GM15510 (cell line): Measurements from ENCODE around the gene GNB1L.

ENCODE experiments used
- POLR2A ChIP-seq: IDR thresholded peaks from 3 replicates; pipeline ENCODE4 v1.6.1; 2011; ENCODE audit warnings: borderline replicate concordance; ENCODE audit not compliant: insufficient read length; ENCODE audit errors: extremely low read depth

GNB1L gene

DNA sequence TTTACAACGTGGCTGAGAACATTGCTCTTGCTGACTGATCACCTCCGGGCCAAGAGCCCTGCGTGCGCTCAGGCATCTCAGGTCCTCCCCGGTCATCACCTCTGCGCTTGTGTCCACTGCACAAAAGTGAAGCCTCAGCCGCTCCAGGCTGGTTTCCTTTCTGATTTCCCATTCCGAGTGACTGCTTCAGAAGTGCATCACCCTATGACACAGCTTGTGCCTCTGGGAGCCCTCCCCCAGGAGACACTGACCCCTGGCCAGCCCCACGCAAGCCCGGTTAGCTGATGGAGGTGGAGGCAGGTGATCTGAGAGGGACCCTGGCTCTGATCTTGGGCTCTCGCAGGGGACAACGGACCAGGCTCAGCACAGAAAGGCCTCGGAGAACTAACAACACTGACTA lies 38.3 kb upstream of the GNB1L start:
- no peak for TF ChIP-seq POLR2A

DNA sequence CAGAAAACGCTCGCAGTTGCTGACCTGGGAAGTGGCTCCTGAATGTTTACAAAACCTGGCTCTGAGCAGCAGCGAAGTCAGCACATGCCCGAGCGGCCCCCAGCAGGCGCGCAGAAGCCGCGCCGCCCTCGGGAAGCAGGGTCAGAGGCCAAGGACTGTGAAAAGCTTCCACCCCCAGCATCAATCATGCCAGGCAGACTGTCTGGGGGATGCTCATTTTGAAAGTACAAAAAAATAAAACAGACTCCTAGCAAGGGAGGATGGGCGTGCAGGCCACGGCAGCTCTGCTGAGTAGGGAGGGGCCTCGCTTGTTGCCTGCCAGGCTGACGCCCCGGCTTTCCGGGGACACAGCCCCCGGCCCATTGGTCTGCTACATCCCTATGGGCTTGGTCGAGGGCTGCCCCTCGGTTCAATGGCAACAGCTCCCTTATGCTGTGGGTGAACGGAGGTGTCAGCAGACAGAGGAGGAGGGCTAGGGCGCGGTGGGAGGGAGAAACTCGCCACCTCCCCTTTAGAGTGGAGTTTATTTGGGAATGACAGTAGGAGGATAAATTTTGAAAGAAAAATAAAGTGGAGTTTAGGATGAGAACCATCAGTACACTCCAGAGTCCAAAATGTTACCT lies 37.7 kb upstream of the GNB1L start:
- no peak for TF ChIP-seq POLR2A

DNA sequence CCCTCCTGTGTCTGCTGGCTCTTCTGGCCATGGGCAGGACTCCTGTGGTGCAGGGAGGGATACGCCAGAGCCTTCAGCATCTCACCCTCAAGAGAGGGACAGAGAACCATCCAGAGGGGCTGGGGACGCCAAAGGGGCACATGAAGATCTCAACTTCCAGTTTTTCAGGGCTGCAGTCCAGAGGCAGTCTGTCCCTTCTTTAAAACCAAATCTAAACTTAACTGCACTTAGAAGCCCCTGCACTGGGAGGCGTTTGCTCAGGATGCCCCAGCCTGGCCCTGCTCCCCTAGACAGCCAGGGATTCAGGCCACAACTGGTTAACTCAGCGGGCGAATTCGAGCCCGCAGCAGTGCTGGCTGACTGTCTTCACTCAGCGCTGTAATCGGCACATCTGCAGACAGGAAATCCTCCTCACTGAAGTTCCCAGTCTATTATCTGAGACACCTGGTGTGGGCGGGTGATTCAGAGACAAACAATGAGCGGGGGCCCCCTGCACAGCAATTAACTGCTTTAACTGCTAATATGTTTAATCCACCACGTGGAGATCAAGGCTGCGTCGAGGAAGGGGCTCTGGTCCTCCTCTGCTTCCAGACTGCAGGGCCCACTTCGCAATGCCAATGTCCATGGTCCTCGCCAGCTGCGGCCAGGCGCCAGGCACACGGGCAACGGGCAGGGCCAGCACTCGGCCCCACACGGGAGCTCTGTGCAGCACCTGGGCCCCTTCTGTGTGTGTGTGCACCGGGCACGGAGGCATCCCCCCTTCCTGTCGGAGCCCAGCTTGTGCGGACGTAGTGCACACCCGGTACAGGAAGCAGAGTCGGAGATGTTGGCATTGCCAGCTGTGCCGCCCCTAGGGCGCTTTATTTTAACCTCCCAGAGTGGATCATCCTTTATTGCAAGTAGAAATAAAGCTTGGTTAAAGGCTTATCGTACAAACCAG lies 36.9 kb upstream of the GNB1L start:
- TF ChIP-seq POLR2A, result no peak

DNA sequence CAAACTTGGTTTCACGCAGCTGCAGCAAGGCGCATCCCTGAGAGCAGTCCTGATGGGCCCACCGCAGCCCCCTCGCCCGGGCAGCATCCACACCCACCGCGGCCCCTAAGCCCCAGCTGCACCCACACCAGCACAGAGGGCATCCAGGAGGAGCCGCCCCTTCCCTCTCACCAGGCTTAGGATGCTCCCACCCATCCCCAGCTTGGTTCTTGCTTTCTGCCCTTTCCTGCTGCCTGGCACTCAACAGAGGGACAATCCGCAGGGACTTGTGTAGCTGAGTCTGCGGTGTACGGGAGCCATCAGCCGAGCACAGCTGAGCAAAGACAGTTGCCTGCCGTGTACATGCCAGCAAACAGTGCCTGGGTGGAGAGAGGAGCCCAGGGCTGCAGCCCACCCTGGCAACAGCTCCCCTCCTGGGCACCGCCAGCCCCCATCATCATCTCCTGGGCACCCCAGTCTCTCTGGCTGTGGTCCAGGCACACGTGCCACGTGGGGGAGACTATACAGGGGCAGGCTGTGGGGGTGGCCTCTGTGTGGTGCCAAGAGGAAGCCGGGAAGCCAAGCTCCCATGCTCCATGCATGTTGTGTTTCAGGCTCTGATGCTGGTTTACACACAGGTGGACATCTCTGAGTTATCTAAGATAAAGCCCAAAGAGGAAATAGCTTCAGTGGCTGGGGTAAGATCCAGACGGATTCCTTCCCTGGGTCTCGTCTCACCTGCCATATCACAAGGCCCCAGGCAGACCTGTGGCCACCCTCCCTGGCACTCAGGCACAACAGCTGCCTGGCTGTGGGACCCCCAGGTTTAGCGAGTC lies 36.0 kb upstream of the GNB1L start:
- TF ChIP-seq POLR2A, result no peak

DNA sequence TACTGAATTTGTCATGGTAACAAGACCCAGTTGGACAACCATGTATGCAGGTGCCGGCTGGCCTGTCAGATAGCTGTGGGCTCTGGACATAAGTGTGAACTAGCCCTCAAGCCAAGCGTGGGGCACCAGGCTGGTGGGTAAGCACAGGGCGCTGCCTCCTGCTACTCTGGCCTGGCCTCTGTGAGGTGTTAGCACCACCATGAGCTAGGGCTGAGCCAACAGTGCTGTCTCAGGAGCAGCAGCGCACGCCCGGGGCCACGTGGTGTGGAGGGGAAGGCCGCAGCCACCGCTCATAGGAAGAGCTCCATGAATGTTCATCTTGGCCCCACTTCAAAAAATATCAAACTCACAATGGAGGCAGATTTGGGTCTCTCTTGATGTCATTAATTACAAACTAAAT lies 35.3 kb upstream of the GNB1L start:
- TF ChIP-seq POLR2A, result no peak

DNA sequence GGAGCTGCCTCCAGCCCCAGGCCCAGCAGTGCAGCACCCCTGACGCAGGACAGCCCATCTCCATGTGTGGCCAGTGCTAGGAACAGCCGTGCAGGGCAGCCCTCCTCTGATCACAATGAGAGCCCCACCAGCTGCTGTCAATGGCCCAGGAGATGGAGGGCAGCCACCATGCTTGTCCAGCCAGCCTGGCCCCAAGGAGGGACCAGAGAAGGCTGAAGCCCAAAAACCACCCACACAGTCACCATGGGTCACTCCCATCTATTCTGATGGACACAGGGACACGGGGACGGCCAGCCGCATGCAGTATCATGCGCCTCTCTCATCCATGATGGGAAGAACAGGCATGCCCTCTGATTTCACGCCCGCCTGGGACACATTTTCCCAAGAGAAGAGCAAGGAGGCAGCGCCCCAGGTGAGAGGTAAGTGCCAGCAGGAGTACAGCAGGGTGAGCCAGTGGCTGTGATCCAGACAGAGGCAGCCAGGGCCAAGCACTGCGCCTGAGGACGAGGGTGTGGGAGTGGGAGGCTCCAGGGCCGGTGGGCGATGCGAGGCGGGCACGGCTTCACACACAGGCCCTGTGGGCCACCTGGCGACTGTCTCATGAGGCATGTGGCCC lies 33.6 kb upstream of the GNB1L start:
- TF ChIP-seq POLR2A, result no peak

DNA sequence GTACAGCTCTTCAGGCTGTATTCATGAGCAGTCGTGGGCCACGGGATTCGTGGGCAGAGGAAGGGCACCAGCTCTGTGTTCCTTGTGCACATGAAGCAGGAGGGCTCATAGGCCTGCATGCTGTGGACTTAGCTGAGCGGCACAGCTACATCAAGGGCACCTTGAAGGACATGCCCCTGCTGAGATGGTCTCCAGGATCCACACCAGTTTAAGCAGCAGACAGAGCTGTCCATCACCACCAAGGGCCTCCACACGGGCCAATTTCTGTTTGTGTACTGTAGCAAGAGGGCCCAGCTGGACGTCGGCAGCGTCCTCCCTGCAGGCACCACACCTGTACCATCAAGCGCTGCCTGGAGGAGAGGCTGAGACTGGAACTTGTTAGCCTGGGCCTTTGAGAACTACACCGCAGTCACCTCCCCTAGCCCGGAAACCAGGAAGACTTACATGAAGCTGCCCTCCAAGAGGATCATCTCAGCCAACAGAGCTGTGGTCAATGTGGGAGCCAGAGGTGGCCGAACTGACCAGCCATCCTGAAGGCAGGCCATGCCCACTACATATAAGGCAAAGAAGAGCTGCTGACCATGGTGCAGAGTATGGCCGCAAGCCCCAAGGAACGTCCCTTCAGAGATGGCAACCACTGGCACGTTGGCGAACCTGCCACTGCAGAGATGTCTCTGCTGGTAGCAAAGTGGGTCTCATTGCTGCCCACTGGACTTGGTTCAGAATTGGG lies 32.7 kb upstream of the GNB1L start:
- no peak for TF ChIP-seq POLR2A

DNA sequence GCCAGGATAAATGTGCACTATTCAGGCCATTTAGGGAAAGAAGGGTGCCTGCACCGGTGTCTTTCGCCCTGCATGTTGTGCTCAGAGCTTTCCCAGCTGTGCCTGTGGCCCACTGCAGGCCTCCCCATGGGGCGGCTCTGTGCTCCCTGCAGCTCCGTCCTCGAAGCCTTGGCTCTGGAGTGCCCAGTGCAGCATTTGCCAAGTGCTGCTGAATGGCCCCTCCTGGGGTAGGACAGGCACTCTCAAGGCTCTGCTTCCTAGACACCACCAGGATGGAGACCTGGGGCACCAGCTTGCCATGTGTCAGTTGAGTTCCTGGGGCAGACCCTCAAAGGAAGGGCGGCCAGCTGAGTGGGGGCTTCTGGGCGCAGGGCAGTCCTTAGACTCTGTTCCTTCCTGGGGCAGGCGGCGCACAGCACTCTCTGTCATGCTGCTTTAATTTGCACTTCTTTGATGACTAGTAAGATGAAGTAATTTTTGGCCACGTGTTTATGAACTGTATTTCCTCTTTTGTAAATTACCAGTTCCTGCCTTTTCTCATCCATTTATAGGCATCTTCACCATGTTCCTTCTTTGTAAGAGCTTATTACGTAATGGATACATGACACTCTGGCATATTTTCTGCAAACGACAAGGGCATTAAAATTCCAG lies 32.1 kb upstream of the GNB1L start:
- no peak for TF ChIP-seq POLR2A

DNA sequence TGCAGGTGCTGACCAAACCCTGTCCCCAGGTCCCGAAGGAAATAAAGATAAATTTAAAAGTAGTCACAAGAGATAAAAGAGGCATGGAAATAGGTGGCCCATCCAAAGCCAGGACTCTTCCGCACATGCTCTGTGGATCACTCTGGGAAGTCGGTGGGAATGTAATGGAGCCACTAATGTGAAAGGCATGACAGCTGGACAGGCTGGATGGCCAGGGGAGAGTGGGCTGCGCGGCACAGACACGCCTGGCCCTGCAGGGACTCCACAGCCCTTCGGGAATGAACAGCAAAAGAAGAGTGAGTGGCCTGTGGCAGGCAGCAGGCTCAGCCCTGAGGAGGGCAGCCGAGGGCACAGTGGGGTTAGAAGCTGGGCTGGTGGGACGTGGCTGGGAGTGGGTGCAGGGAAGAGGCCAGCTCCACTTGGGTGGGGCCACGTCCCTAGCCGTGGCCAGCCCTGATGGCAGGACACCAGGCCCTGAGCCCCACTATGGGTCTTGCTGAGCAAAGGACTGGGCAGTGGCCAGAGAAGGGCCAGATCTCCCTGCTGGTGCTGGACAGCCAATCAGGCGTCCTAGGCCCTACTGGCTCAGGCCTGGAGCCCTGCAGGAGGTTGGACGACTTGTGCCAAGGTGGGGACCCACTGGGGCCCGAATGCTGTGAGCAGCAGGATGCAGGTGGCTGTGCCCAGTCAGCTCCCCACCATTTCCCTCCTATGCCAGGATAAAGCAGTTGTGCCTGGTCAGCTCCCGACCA lies 31.3 kb upstream of the GNB1L start:
- no peak for TF ChIP-seq POLR2A

DNA sequence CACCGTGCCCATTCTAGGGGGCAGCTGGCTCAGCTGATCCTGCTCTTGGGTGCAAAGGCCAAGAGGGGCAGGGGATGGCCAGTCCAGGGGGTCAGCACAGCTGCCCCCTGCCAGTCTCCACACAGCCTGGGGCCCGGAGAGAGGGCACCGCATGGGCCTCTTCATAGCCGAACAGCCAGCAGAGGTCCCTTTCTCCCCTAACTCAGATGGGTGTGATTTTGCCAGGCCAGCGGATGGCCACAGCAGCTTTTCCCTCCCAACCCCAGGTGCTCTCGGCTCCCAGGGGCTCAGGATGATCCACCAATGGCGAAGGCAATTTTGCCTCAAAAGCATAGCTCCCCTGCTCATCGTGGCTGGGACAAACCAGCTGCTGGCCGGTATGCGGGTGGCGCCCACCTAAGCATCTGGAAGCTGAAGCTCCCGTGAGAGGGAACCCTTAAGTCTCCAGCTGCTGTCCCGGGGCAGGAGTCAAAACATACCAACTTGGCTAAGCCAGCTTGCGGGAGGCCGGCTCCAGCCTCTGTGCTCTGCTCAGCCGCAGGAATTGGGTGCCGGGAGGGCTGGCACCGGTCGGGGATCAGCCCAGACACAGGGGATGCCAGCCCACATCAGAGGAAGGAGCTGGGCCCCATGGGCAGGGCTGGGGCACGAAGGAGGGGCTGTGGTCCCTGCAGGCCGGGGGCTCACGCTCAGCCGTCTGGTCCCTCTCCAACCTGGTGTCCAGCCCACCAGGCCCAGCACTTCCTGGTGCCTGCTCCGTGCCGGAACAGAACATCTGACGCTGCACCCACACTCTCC lies 30.5 kb upstream of the GNB1L start:
- TF ChIP-seq POLR2A, result no peak

DNA sequence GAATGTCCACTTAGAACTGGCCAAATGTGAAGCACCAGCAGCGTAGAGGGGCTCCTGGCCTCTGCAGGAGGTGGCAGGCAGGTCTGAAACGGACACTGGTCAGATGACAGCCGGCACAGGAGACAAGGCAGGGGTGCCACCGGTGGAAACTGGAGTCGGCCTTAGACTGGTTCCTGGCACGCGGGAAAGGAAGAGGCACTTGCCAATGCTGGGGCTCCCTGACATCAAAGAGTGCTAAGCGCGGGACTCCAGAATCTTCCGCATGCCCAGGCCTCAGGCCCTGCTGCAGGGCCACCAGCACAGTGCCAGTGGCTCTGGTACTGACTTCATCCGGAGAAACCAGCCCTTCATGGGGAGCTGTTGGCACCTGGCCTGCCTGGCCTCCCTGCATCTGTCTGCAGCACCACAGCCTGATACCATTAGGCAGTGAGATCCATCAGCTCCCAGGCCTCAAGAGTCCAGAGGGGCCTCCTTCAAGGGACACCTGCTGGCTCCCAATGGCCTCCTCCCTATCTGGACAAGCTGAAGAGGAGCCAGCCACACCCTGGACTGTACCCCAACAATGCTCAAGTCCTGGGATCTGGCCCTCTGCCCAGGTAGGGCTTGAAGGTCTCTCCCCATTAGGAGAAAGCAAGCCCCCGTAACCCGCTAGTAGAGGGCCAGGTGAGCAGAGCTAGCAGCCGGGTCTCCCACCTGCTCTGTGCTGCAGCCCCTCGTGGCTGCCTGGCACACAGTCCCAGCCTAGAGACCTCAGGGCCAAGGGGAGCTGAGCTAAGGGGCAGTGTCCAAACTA lies 29.7 kb upstream of the GNB1L start:
- TF ChIP-seq POLR2A, result no peak
